AG09309 (cell line): Measurements from ENCODE around the gene ZSCAN30.
A peak's percentile ranks its signal among the peaks of the same experiment; 100 is the strongest.

Experiments used
- DNase-seq: peaks from one replicate; pipeline ENCODE4 v3.0.0-alpha.2; 2010; ENCODE audit warnings: low read depth
- H3K4me3 ChIP-seq: 2 replicates; pipeline ENCODE4 v1.5.1; 2011; ENCODE audit warnings: mild to moderate bottlenecking, low read depth, low read length, moderate library complexity; ENCODE audit not compliant: control insufficient read depth
- TF ChIP-seq, protein P1 (sequence below): IDR thresholded peaks from 2 replicates; pipeline ENCODE4 v1.5.1; 2011; ENCODE audit warnings: mild to moderate bottlenecking, low read depth, low read length, inconsistent platforms; ENCODE audit not compliant: insufficient read depth, control insufficient read depth; ENCODE audit errors: missing control alignments

ZSCAN30 gene

DNA sequence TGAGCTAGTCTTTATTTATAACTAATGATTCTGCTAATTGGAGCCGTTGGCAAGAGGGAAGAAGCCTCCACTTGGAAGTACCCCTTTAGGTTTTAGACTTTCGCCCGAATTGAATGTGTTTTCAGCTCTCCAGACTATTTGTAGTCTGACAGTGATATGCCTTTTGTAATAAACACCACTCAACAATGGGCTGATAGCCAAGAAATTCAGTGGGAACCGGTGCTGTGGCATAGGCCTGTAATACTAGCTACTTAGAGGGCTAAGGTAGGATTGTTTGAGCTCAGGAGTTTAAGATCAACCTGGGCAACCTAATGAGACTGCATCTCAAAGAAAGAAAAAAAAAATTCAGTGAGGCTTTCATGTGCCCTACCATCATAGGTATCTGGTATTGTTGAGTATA is 13.6 kb upstream of the ZSCAN30 start:
- TF ChIP-seq, protein P1, sequence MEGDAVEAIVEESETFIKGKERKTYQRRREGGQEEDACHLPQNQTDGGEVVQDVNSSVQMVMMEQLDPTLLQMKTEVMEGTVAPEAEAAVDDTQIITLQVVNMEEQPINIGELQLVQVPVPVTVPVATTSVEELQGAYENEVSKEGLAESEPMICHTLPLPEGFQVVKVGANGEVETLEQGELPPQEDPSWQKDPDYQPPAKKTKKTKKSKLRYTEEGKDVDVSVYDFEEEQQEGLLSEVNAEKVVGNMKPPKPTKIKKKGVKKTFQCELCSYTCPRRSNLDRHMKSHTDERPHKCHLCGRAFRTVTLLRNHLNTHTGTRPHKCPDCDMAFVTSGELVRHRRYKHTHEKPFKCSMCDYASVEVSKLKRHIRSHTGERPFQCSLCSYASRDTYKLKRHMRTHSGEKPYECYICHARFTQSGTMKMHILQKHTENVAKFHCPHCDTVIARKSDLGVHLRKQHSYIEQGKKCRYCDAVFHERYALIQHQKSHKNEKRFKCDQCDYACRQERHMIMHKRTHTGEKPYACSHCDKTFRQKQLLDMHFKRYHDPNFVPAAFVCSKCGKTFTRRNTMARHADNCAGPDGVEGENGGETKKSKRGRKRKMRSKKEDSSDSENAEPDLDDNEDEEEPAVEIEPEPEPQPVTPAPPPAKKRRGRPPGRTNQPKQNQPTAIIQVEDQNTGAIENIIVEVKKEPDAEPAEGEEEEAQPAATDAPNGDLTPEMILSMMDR: no peak
- DNase-seq: no peak
- no peak overlapping the region for H3K4me3 ChIP-seq

DNA sequence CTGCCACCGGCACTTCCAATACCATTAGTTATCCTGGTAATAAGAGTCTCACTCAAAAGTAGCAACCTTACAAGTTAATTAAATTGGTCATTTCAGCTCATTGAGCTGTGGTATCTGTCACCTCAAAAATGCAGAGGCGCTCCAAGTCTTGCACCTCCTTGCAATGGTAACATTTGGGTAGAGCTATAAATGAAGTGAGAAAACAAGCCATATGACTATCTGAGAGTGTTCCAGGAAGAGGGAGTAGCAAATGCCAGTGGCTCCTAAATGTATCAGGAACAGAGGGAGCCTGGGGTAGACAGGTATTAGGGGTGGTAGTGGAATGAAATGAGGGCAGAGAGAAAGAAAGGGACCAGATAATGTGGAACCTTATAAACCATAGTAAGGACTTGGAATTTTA is 6.0 kb upstream of the ZSCAN30 start:
- TF ChIP-seq, protein P1: no peak
- no peak overlapping the region for H3K4me3 ChIP-seq
- no peak for DNase-seq

DNA sequence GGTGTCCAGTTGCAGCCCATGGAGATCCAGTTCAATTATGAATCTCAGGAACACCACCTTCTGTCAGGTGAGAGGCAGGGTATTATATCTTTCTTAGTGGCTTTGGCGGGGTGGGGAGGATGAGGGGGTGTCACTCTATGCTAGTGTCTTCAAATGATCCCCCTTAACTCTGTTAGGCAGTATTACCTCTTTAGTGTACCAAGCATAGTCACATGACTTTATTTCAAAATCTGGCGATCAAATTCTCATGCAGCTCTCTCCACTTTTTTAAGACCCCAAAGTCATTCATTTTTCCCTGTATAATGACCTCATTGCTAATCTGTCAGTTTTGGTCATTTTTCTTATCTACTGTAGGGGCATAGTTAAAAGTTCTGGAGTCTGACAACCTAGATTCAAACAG is 1.1 kb upstream of the ZSCAN30 start:
- TF ChIP-seq, protein P1: no peak
- peak overlapping the region; percentile 80 for H3K4me3 ChIP-seq
- no peak for DNase-seq

DNA sequence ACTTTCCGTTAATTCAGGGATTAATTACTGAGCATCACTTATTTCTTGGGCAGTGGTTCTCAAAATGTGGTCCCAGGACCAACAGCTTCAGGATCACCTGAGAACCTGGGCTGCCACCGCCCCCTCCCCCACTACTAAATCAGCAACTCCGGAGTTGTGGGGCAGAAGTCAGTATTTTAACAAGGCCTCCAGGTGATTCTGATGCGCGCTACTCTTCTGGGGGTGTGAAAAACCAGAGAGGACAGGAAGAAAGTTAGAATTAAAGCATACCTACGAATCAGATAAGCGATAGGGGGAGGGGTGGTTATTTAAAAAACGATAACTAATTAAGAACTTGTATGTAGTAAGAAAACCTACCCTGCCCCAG is 319 bp downstream of the ZSCAN30 start:
- no peak for DNase-seq
- H3K4me3 ChIP-seq: peak overlapping the region; percentile 80
- TF ChIP-seq, protein P1: no peak

DNA sequence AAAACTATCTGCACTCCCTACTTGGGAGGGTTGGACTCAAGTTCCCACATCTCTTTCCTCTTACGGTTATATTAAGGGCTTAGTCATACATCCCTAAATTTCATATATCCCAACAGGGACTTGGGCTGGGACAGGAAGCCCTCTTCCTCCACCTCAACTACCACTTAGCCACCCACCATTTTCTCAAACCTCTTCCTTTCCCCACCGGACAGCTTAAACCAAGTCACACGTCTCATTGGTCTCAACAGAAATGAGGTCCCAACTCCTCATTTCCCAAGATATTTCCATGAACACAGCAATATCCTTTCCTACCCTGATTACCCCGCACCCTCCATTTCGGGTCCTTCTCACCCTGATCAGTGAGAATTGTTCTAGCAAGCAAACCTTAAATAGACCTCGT is 736 bp downstream of the ZSCAN30 start:
- H3K4me3 ChIP-seq: peak overlapping the region; percentile 80
- DNase-seq: no peak
- TF ChIP-seq, protein P1: no peak

DNA sequence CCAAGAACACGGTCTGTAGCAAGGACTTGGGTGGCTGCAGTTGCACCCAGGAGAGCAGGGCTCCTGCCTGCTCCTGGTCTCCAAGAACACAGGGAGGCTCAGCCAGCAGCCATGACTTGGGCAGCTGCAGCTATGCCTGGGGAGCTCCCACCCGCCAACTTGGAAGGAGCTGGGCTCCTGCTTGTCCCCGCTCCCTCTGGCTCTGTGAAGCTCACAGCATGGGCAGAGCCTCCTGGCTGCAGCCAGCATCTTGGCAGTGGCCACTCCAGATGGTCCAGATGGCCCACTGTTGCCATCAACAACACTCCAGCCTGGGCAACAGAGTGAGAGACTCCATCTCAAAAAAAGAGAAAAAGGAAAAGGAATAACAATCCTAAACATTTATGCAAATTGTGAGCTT is 5.2 kb downstream of the ZSCAN30 start:
- TF ChIP-seq, protein P1: no peak
- no peak for DNase-seq
- H3K4me3 ChIP-seq: no peak overlapping the region

DNA sequence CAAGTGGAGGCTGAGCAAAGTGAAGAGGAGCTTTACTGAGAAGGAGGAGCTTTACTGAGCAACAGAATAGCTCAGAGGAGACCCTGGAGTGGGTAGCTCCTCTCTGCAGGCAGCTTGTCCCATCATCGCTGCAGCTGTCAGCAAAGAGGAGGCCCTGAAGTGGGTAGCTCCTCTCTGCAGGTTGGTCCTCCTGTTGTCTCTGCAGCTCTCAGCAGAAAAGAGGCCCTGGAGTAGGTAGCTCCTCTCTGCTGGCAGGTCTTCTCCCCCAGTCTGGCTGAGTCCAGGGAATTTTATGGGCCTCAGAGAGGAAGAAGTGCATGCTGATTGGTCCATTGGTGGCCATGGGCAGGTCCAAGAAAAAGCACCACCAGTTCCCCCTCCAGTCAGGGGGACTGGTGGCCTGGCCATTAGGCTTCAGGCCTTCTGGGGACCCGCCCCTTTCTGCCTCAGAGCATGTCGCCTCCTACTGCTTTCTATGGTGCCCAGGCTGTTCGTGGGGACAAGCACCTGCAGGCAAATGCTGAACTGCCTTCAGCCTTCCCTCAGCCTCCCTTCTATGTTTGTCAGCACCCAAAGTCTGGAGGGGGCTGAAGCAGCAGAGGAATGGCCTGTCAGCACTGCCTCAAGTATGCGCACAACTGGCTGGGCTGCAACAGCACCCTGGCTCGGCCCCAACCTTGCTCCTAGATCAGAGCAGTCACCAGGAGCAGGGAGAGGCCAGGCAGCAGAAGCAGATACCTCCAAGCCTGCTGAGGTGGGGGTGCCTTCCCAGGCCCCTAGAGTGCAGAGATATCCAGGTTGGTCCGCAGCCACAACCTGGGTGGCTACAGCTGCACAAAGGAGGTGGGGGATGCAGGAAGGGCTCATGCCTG is 5.9 kb downstream of the ZSCAN30 start:
- H3K4me3 ChIP-seq: no peak overlapping the region
- DNase-seq: no peak
- TF ChIP-seq, protein P1: no peak
